ENCODE measurements around the gene KCNQ2.

The KCNQ2 gene

GRCh38 chr20:63431944-63432343 lies 40.5 kb downstream of the KCNQ2 start:
- DNase-seq: no peak

GRCh38 chr20:63430891-63431290 lies 41.6 kb downstream of the KCNQ2 start:
- DNase-seq: no peak

GRCh38 chr20:63429992-63430391 lies 42.5 kb downstream of the KCNQ2 start:
- no peak for DNase-seq

GRCh38 chr20:63428906-63429575 lies 43.4 kb downstream of the KCNQ2 start:
- no peak for DNase-seq

- no peak for DNase-seq
Measured at GRCh38 chr20:63427724-63428330, 44.6 kb downstream of the KCNQ2 start.

GRCh38 chr20:63427206-63427605 lies 45.2 kb downstream of the KCNQ2 start:
- no peak for DNase-seq

- no peak for DNase-seq
Measured at GRCh38 chr20:63425846-63426485, 46.5 kb downstream of the KCNQ2 start.

- no peak for DNase-seq
Measured at GRCh38 chr20:63424613-63425012, 47.8 kb downstream of the KCNQ2 start.

GRCh38 chr20:63423751-63424150 lies 48.7 kb downstream of the KCNQ2 start:
- DNase-seq: no peak

- no peak for DNase-seq
Measured at GRCh38 chr20:63422653-63423052, 49.8 kb downstream of the KCNQ2 start.

GRCh38 chr20:63421913-63422312 lies 50.5 kb downstream of the KCNQ2 start:
- DNase-seq: no peak

GRCh38 chr20:63421094-63421692 lies 51.3 kb downstream of the KCNQ2 start:
- DNase-seq: no peak

- no peak for DNase-seq
Measured at GRCh38 chr20:63420359-63421093, 51.9 kb downstream of the KCNQ2 start.

GRCh38 chr20:63419299-63419698 lies 53.2 kb downstream of the KCNQ2 start:
- DNase-seq: no peak

GRCh38 chr20:63418617-63419016 lies 53.8 kb downstream of the KCNQ2 start:
- no peak for DNase-seq

GRCh38 chr20:63417738-63418120 lies 54.7 kb downstream of the KCNQ2 start:
- no peak for DNase-seq

GRCh38 chr20:63417097-63417737 lies 55.2 kb downstream of the KCNQ2 start:
- no peak for DNase-seq

GRCh38 chr20:63416631-63417030 lies 55.8 kb downstream of the KCNQ2 start:
- no peak for DNase-seq

GRCh38 chr20:63415647-63416391 lies 56.6 kb downstream of the KCNQ2 start:
- DNase-seq: no peak

GRCh38 chr20:63414720-63415430 lies 57.6 kb downstream of the KCNQ2 start:
- DNase-seq: no peak

GRCh38 chr20:63413963-63414684 lies 58.3 kb downstream of the KCNQ2 start:
- no peak for DNase-seq
